ENCODE data around the gene ERMAP.

ERMAP gene

GRCh38 chr1:42845193-42845592, 28.3 kb downstream of the ERMAP start:
- Histone ChIP-seq H3K9me3 (ENCODE audit: control insufficient read depth, low read length) (no peaks in the 10 kb centered on the region), H3K27ac (ENCODE audit: low read depth, low read length, severe bottlenecking) (no peak overlapping the region), H3K4me1 (ENCODE audit: control insufficient read depth, insufficient read depth, low read length, poor library complexity, severe bottlenecking) (peaks cover 12% of the 10 kb centered on the region), H3K36me3 (ENCODE audit: control insufficient read depth, insufficient read depth, low read length) (peaks cover 24% of the 10 kb centered on the region), H3K4me3 (ENCODE audit: extremely low read depth, insufficient read depth, low read length, poor library complexity, severe bottlenecking) (no peak overlapping the region)
- WGBS, 2 experiments (ENCODE audit: insufficient coverage in 2 of 2), result no CpG with 5 or more reads among the region's 1 CpG

GRCh38 chr1:42845866-42846256, 28.9 kb downstream of the ERMAP start:
- no peaks in the 10 kb centered on the region for H3K9me3 ChIP-seq (ENCODE audit: control insufficient read depth, low read length)
- peak overlapping the region; percentile 61 for H3K4me3 ChIP-seq (ENCODE audit: extremely low read depth, insufficient read depth, low read length, poor library complexity, severe bottlenecking)
- peaks cover 12% of the 10 kb centered on the region for H3K4me1 ChIP-seq (ENCODE audit: control insufficient read depth, insufficient read depth, low read length, poor library complexity, severe bottlenecking)
- WGBS, 2 experiments (ENCODE audit: insufficient coverage in 2 of 2), result 10 to 14% methylated on average over 4 to 5 of the region's 10 CpGs
- no peak overlapping the region for H3K27ac ChIP-seq (ENCODE audit: low read depth, low read length, severe bottlenecking)
- H3K36me3 ChIP-seq (ENCODE audit: control insufficient read depth, insufficient read depth, low read length), result peaks cover 31% of the 10 kb centered on the region

GRCh38 chr1:42846257-42847110, 29.6 kb downstream of the ERMAP start, which contains the start of gene ZNF691:
Gene ZNF691 (plus strand): TSS chr1:42846613. CDS start chr1:42849659, 3,046 bp downstream.
- 1% methylated on average over 40 to 50 of the region's 50 CpGs for WGBS, 2 experiments (ENCODE audit: insufficient coverage in 2 of 2)
- H3K27ac ChIP-seq (ENCODE audit: low read depth, low read length, severe bottlenecking), result no peak within 1 kb of the TSS
- peak within 1 kb of the TSS; percentile 61 for H3K4me3 ChIP-seq (ENCODE audit: extremely low read depth, insufficient read depth, low read length, poor library complexity, severe bottlenecking)
- no peaks in the 10 kb centered on the region for H3K9me3 ChIP-seq (ENCODE audit: control insufficient read depth, low read length)
- H3K36me3 ChIP-seq (ENCODE audit: control insufficient read depth, insufficient read depth, low read length), result peaks cover 37% of the 10 kb centered on the region
- H3K4me1 ChIP-seq (ENCODE audit: control insufficient read depth, insufficient read depth, low read length, poor library complexity, severe bottlenecking), result peaks cover 12% of the 10 kb centered on the region

GRCh38 chr1:42847111-42847595, 30.2 kb downstream of the ERMAP start:
- Histone ChIP-seq H3K36me3 (ENCODE audit: control insufficient read depth, insufficient read depth, low read length) (peaks cover 44% of the 10 kb centered on the region), H3K4me3 (ENCODE audit: extremely low read depth, insufficient read depth, low read length, poor library complexity, severe bottlenecking) (peak overlapping the region; percentile 61), H3K4me1 (ENCODE audit: control insufficient read depth, insufficient read depth, low read length, poor library complexity, severe bottlenecking) (peaks cover 12% of the 10 kb centered on the region), H3K27ac (ENCODE audit: low read depth, low read length, severe bottlenecking) (no peak overlapping the region), H3K9me3 (ENCODE audit: control insufficient read depth, low read length) (no peaks in the 10 kb centered on the region)
- 10 to 16% methylated on average over 5 of the region's 6 CpGs for WGBS, 2 experiments (ENCODE audit: insufficient coverage in 2 of 2)

- 66 to 93% methylated on average over 3 to 4 of the region's 6 CpGs for WGBS, 2 experiments (ENCODE audit: insufficient coverage in 2 of 2)
- Histone ChIP-seq H3K27ac (ENCODE audit: low read depth, low read length, severe bottlenecking) (no peak overlapping the region), H3K4me1 (ENCODE audit: control insufficient read depth, insufficient read depth, low read length, poor library complexity, severe bottlenecking) (peaks cover 12% of the 10 kb centered on the region), H3K9me3 (ENCODE audit: control insufficient read depth, low read length) (no peaks in the 10 kb centered on the region), H3K36me3 (ENCODE audit: control insufficient read depth, insufficient read depth, low read length) (peaks cover 49% of the 10 kb centered on the region), H3K4me3 (ENCODE audit: extremely low read depth, insufficient read depth, low read length, poor library complexity, severe bottlenecking) (peak overlapping the region; percentile 61)
Observed at GRCh38 chr1:42847721-42848460, 31.0 kb downstream of the ERMAP start.

GRCh38 chr1:42848823-42849537, 32.1 kb downstream of the ERMAP start:
- 80% methylated on average over 1 of the region's 2 CpGs; no CpG with 5 or more reads in 1 of the 2 experiments for WGBS, 2 experiments (ENCODE audit: insufficient coverage in 2 of 2)
- peaks cover 49% of the 10 kb centered on the region for H3K36me3 ChIP-seq (ENCODE audit: control insufficient read depth, insufficient read depth, low read length)
- no peaks in the 10 kb centered on the region for H3K9me3 ChIP-seq (ENCODE audit: control insufficient read depth, low read length)
- H3K4me3 ChIP-seq (ENCODE audit: extremely low read depth, insufficient read depth, low read length, poor library complexity, severe bottlenecking), result no peak overlapping the region
- H3K27ac ChIP-seq (ENCODE audit: low read depth, low read length, severe bottlenecking), result no peak overlapping the region
- H3K4me1 ChIP-seq (ENCODE audit: control insufficient read depth, insufficient read depth, low read length, poor library complexity, severe bottlenecking), result peaks cover 12% of the 10 kb centered on the region

GRCh38 chr1:42849944-42850343, 33.0 kb downstream of the ERMAP start:
- Histone ChIP-seq H3K4me3 (ENCODE audit: extremely low read depth, insufficient read depth, low read length, poor library complexity, severe bottlenecking) (no peak overlapping the region), H3K36me3 (ENCODE audit: control insufficient read depth, insufficient read depth, low read length) (peaks cover 49% of the 10 kb centered on the region), H3K9me3 (ENCODE audit: control insufficient read depth, low read length) (no peaks in the 10 kb centered on the region), H3K4me1 (ENCODE audit: control insufficient read depth, insufficient read depth, low read length, poor library complexity, severe bottlenecking) (peaks cover 12% of the 10 kb centered on the region), H3K27ac (ENCODE audit: low read depth, low read length, severe bottlenecking) (no peak overlapping the region)
- 98 to 100% methylated on average over 5 of the region's 5 CpGs for WGBS, 2 experiments (ENCODE audit: insufficient coverage in 2 of 2)

GRCh38 chr1:42851420-42851819, 34.5 kb downstream of the ERMAP start:
- Histone ChIP-seq H3K36me3 (ENCODE audit: control insufficient read depth, insufficient read depth, low read length) (peaks cover 49% of the 10 kb centered on the region), H3K4me3 (ENCODE audit: extremely low read depth, insufficient read depth, low read length, poor library complexity, severe bottlenecking) (no peak overlapping the region), H3K27ac (ENCODE audit: low read depth, low read length, severe bottlenecking) (no peak overlapping the region), H3K4me1 (ENCODE audit: control insufficient read depth, insufficient read depth, low read length, poor library complexity, severe bottlenecking) (peaks cover 12% of the 10 kb centered on the region), H3K9me3 (ENCODE audit: control insufficient read depth, low read length) (peaks cover 5% of the 10 kb centered on the region)
- 95 to 96% methylated on average over 15 of the region's 15 CpGs for WGBS, 2 experiments (ENCODE audit: insufficient coverage in 2 of 2)

GRCh38 chr1:42851960-42852607, 35.2 kb downstream of the ERMAP start:
- peaks cover 49% of the 10 kb centered on the region for H3K36me3 ChIP-seq (ENCODE audit: control insufficient read depth, insufficient read depth, low read length)
- H3K4me3 ChIP-seq (ENCODE audit: extremely low read depth, insufficient read depth, low read length, poor library complexity, severe bottlenecking), result no peak overlapping the region
- peaks cover 5% of the 10 kb centered on the region for H3K9me3 ChIP-seq (ENCODE audit: control insufficient read depth, low read length)
- H3K4me1 ChIP-seq (ENCODE audit: control insufficient read depth, insufficient read depth, low read length, poor library complexity, severe bottlenecking), result peaks cover 12% of the 10 kb centered on the region
- WGBS, 2 experiments (ENCODE audit: insufficient coverage in 2 of 2), result 84 to 100% methylated on average over 1 to 2 of the region's 2 CpGs
- no peak overlapping the region for H3K27ac ChIP-seq (ENCODE audit: low read depth, low read length, severe bottlenecking)

GRCh38 chr1:42852608-42852980, 35.7 kb downstream of the ERMAP start:
- Histone ChIP-seq H3K9me3 (ENCODE audit: control insufficient read depth, low read length) (peaks cover 9% of the 10 kb centered on the region), H3K4me3 (ENCODE audit: extremely low read depth, insufficient read depth, low read length, poor library complexity, severe bottlenecking) (no peak overlapping the region), H3K4me1 (ENCODE audit: control insufficient read depth, insufficient read depth, low read length, poor library complexity, severe bottlenecking) (peaks cover 7% of the 10 kb centered on the region), H3K27ac (ENCODE audit: low read depth, low read length, severe bottlenecking) (no peak overlapping the region), H3K36me3 (ENCODE audit: control insufficient read depth, insufficient read depth, low read length) (peaks cover 49% of the 10 kb centered on the region)
- WGBS, 2 experiments (ENCODE audit: insufficient coverage in 2 of 2), result 0% methylated on average over 1 of the region's 2 CpGs; no CpG with 5 or more reads in 1 of the 2 experiments
